Common myeloid progenitor, CD34-positive (primary cell): Measurements from ENCODE around the gene ZSWIM2.
"Not testable (repeated sequence)": the region's sequence is repeated elsewhere in the genome, so short reads cannot be mapped to it uniquely, and the experiment has no call there.

Source experiments
- CTCF ChIA-PET: fragments of 350-600 bp; sonication (Branson Sonifier 250); formaldehyde crosslinking; loops from one replicate; lab custom pipeline; 2021; ENCODE audit warnings: antibody characterized with exemption; lab: Charles Lee
- POLR2A ChIA-PET: fragments of 350-600 bp; sonication (Branson Sonifier 250); formaldehyde crosslinking; loops from one replicate; lab custom pipeline; 2021; ENCODE audit warnings: antibody characterized with exemption; lab: Charles Lee
- DNase-seq, 3 donors: peaks; one replicate each; pipeline versions ENCODE4 v3.0.0 to v3.0.0-alpha.2; 2013
- H3K27ac ChIP-seq, 2 experiments: 1 replicate in 1 of 2; 2 replicates in 1 of 2; pipeline ENCODE4 v1.7.0; 2013; ENCODE audit warnings: inconsistent platforms in 2 of 2, low read length in 2 of 2, mild to moderate bottlenecking in 2 of 2, low read depth in 1 of 2, moderate library complexity in 1 of 2; ENCODE audit not compliant: severe bottlenecking in 2 of 2, insufficient read depth in 1 of 2, poor library complexity in 1 of 2
- H3K27me3 ChIP-seq, 5 experiments: replicated peaks in 2 of 5; 1 replicate in 3 of 5; 2 replicates in 2 of 5; pipeline versions ENCODE4 v1.6.1 to v1.7.0; 2013; ENCODE audit warnings: low read length in 4 of 5, mild to moderate bottlenecking in 2 of 5, moderate library complexity in 2 of 5, inconsistent platforms in 1 of 5; ENCODE audit not compliant: insufficient read depth in 5 of 5, control insufficient read depth in 4 of 5
- H3K36me3 ChIP-seq, 4 experiments: 1 replicate in 2 of 4; 2 replicates in 2 of 4; pipeline versions ENCODE4 v1.6.1 to v1.7.0; 2013; ENCODE audit warnings: low read length in 3 of 4, control low read depth in 1 of 4, mild to moderate bottlenecking in 1 of 4; ENCODE audit not compliant: control insufficient read depth in 4 of 4, insufficient read depth in 4 of 4
- H3K4me1 ChIP-seq, 4 experiments: 1 replicate in 3 of 4; 2 replicates in 1 of 4; pipeline versions ENCODE4 v1.6.1 to v1.7.1; 2013; ENCODE audit warnings: low read length in 3 of 4, mild to moderate bottlenecking in 3 of 4, control low read depth in 1 of 4, inconsistent platforms in 1 of 4, moderate library complexity in 1 of 4; ENCODE audit not compliant: control insufficient read depth in 4 of 4, insufficient read depth in 4 of 4; ENCODE audit errors: control extremely low read depth in 1 of 4
- H3K4me3 ChIP-seq, 7 experiments: 1 replicate in 4 of 7; 2 replicates in 3 of 7; pipeline versions ENCODE4 v1.5.1 to v1.7.0; 2013; ENCODE audit warnings: mild to moderate bottlenecking in 7 of 7, low read length in 6 of 7, moderate library complexity in 6 of 7, inconsistent platforms in 2 of 7, low read depth in 2 of 7, control low read depth in 1 of 7; ENCODE audit not compliant: insufficient read depth in 4 of 7, control insufficient read depth in 1 of 7; ENCODE audit errors: extremely low read depth in 1 of 7
- H3K9me3 ChIP-seq, 5 experiments: 1 replicate in 4 of 5; 2 replicates in 1 of 5; pipeline versions ENCODE4 v1.6.1 to v1.7.1; 2013; ENCODE audit warnings: low read length in 4 of 5, mild to moderate bottlenecking in 2 of 5, inconsistent platforms in 1 of 5, low read depth in 1 of 5, moderate library complexity in 1 of 5; ENCODE audit not compliant: control insufficient read depth in 4 of 5, insufficient read depth in 2 of 5; ENCODE audit errors: control extremely low read depth in 1 of 5
- whole genome bisulfite sequencing: methylation state at CpG from one replicate; pipeline ENCODE4 v1.1.5; 2013; ENCODE audit not compliant: insufficient coverage; 5-methylcytosine and 5-hydroxymethylcytosine counted together

ZSWIM2 gene

GRCh38 chr2:186822323-186822722 lies 26.6 kb downstream of the ZSWIM2 start:
- H3K36me3 ChIP-seq, result no peaks in the 10 kb centered on the region
- POLR2A ChIA-PET, result no interaction called here
- no peaks in the 10 kb centered on the region for H3K9me3 ChIP-seq
- WGBS, result 92% methylated on average over 2 of the region's 2 CpGs
- CTCF ChIA-PET, result no interaction called here
- H3K4me1 ChIP-seq, result no peaks in the 10 kb centered on the region
- H3K27ac ChIP-seq, result no peak overlapping the region
- H3K4me3 ChIP-seq, result no peak overlapping the region
- H3K27me3 ChIP-seq, result no peaks in the 10 kb centered on the region
- DNase-seq, result no peak

GRCh38 chr2:186820303-186820702 lies 28.7 kb downstream of the ZSWIM2 start:
- 81% methylated on average over 6 of the region's 7 CpGs for WGBS
- DNase-seq, result no peak
- Histone ChIP-seq H3K4me3 (no peak overlapping the region), H3K4me1 (no peaks in the 10 kb centered on the region), H3K27me3 (no peaks in the 10 kb centered on the region), H3K36me3 (no peaks in the 10 kb centered on the region), H3K27ac (no peak overlapping the region), H3K9me3 (no peaks in the 10 kb centered on the region)
- ChIA-PET POLR2A (no interaction called here), CTCF (no interaction called here)

- H3K36me3 ChIP-seq, H3K4me3 ChIP-seq, CTCF ChIA-PET, H3K4me1 ChIP-seq, POLR2A ChIA-PET, H3K9me3 ChIP-seq, DNase-seq, H3K27ac ChIP-seq, H3K27me3 ChIP-seq: not testable (repeated sequence)
- 100% methylated on average over 5 of the region's 6 CpGs for WGBS
Observed at GRCh38 chr2:186811760-186812159, 37.2 kb downstream of the ZSWIM2 start.

- DNase-seq, result no peak
- no peak overlapping the region for H3K4me3 ChIP-seq
- no CpG with 5 or more reads among the region's 1 CpG for WGBS
- H3K27ac ChIP-seq, result no peak overlapping the region
- H3K27me3 ChIP-seq, result no peaks in the 10 kb centered on the region
- ChIA-PET CTCF (no interaction called here), POLR2A (no interaction called here)
- H3K4me1 ChIP-seq, result no peaks in the 10 kb centered on the region
- H3K9me3 ChIP-seq, result peaks cover 0 to 15% (median 2%) of the 10 kb centered on the region in 5 experiments
- no peaks in the 10 kb centered on the region for H3K36me3 ChIP-seq
Observed at GRCh38 chr2:186806591-186806990, 42.4 kb downstream of the ZSWIM2 start.

GRCh38 chr2:186798604-186799003 lies 50.4 kb downstream of the ZSWIM2 start:
- POLR2A ChIA-PET, CTCF ChIA-PET: not testable (repeated sequence)

GRCh38 chr2:186784930-186785329 lies 64.0 kb downstream of the ZSWIM2 start:
- no peak overlapping the region for H3K4me3 ChIP-seq
- no peaks in the 10 kb centered on the region for H3K36me3 ChIP-seq
- no peak overlapping the region for H3K27ac ChIP-seq
- ChIA-PET CTCF (no interaction called here), POLR2A (interaction anchor here (0.6 kb wide), 1 partner anchor 1901 kb away, joined by 3 read pairs; no protein-coding TSS in a partner anchor)
- H3K27me3 ChIP-seq, result no peaks in the 10 kb centered on the region
- no peaks in the 10 kb centered on the region for H3K4me1 ChIP-seq
- WGBS, result 97% methylated on average over 4 of the region's 4 CpGs
- DNase-seq, result no peak
- H3K9me3 ChIP-seq, result peaks cover 0 to 20% (median 4%) of the 10 kb centered on the region in 5 experiments

More at GRCh38 chr2:186798604-186799003, 50.4 kb downstream of the ZSWIM2 start:
- not testable (repeated sequence) for H3K27me3 ChIP-seq, H3K9me3 ChIP-seq, H3K36me3 ChIP-seq, H3K4me1 ChIP-seq, H3K27ac ChIP-seq, H3K4me3 ChIP-seq, DNase-seq
- no CpG with 5 or more reads among the region's 1 CpG for WGBS

- Histone ChIP-seq H3K9me3 (peaks cover 0 to 20% (median 4%) of the 10 kb centered on the region in 5 experiments), H3K27ac (no peak overlapping the region), H3K27me3 (no peaks in the 10 kb centered on the region), H3K4me1 (no peaks in the 10 kb centered on the region), H3K4me3 (no peak overlapping the region), H3K36me3 (no peaks in the 10 kb centered on the region)
- ChIA-PET POLR2A (no interaction called here), CTCF (no interaction called here)
- DNase-seq, result peak in 1 of 3 donors; percentile 3
Observed at GRCh38 chr2:186783254-186783653, 65.7 kb downstream of the ZSWIM2 start.
